Measurements from ENCODE around the gene LRRC40. TPM values are rescaled to one million over a fixed set of nuclear protein-coding genes. Genes with fewer than 3 reads are reported as not detected.

The LRRC40 gene
- polyA plus RNA-seq, 1 donor (not counting 4 experiments of a cell fraction or from before 2014, with no cell fraction given): 28.5 TPM

DNA sequence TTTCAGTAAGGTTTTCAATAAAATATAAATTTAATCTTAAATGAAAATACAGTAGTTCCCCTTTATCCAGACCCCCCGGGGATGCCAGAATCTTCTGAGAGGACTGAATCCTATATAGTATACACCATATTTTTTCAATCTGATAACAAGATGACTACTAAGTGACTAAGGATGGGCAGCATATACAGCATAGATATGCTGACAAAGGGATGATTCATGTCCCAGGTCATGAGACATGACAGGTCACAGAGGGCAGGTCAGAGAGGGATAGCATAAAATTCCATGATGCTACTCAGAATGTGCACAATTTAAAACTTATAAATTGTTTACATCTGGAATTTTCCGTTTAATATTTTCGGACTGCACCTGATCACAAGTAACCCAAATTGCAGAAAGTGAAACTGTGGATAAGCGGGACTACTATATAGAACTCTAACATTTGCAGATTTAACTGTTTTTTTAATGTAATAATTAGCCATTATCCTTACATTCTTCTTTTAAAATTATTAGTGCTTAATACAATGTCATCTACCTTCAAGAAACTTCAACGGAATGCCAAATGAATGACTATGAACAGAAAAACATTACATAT, 48.8 kb downstream of the LRRC40 start:
- H3K27me3 ChIP-seq (ENCODE audit: control insufficient read depth, extremely low read depth, insufficient read depth, low read length): no peaks in the 10 kb centered on the region
- no peak overlapping the region for H3K9ac ChIP-seq (ENCODE audit: control insufficient read depth, extremely low read depth, insufficient read depth, low read length)
- no peak overlapping the region for H3K27ac ChIP-seq (ENCODE audit: control insufficient read depth, insufficient read depth, low read length)
- H3K4me2 ChIP-seq (ENCODE audit: control insufficient read depth, extremely low read depth, insufficient read depth, low read depth, low read length): no peak overlapping the region
- no peaks in the 10 kb centered on the region for H3K9me3 ChIP-seq (ENCODE audit: control insufficient read depth, low read depth, low read length)
- H3K79me2 ChIP-seq (ENCODE audit: control insufficient read depth, insufficient read depth, low read length): no peaks in the 10 kb centered on the region
- FAIRE-seq: no peak
- TF ChIP-seq EZH2 (IDR thresholded peaks at IDR 0.05; ENCODE audit: low read length): no peak
- TF ChIP-seq, protein P1, sequence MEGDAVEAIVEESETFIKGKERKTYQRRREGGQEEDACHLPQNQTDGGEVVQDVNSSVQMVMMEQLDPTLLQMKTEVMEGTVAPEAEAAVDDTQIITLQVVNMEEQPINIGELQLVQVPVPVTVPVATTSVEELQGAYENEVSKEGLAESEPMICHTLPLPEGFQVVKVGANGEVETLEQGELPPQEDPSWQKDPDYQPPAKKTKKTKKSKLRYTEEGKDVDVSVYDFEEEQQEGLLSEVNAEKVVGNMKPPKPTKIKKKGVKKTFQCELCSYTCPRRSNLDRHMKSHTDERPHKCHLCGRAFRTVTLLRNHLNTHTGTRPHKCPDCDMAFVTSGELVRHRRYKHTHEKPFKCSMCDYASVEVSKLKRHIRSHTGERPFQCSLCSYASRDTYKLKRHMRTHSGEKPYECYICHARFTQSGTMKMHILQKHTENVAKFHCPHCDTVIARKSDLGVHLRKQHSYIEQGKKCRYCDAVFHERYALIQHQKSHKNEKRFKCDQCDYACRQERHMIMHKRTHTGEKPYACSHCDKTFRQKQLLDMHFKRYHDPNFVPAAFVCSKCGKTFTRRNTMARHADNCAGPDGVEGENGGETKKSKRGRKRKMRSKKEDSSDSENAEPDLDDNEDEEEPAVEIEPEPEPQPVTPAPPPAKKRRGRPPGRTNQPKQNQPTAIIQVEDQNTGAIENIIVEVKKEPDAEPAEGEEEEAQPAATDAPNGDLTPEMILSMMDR (optimal IDR thresholded peaks at IDR 0.05 in 1 of 3, IDR thresholded peaks at IDR 0.05 in 1 of 3, conservative IDR thresholded peaks at IDR 0.05 in 1 of 3; ENCODE audit: extremely low read depth in 1 of 3, insufficient read depth in 2 of 3, low read length in 3 of 3): no peak
- H3K4me3 ChIP-seq (ENCODE audit: control insufficient read depth in 2 of 3, extremely low read depth in 1 of 3, insufficient read depth in 2 of 3, low read depth in 1 of 3, low read length in 3 of 3): no peak overlapping the region
- peak; percentile 11 for DNase-seq (ENCODE audit: low read depth, low spot score)
- no peaks in the 10 kb centered on the region for H3K36me3 ChIP-seq (ENCODE audit: control insufficient read depth in 2 of 2, extremely low read depth in 1 of 2, insufficient read depth in 2 of 2, low read length in 2 of 2)
- no peaks in the 10 kb centered on the region for H3K9me1 ChIP-seq (ENCODE audit: control insufficient read depth, extremely low read depth, insufficient read depth, low read length)
- dilution Hi-C loops (cut with MboI; ENCODE audit: extremely low pct_ligation_motif_present, low sequenced_read_pairs): no loop called here
- H2AFZ ChIP-seq (ENCODE audit: control insufficient read depth, low read length): no peak overlapping the region
- H3K4me1 ChIP-seq (ENCODE audit: control insufficient read depth, extremely low read depth, insufficient read depth, low read length): no peaks in the 10 kb centered on the region
- no peaks in the 10 kb centered on the region for H4K20me1 ChIP-seq (ENCODE audit: control insufficient read depth, extremely low read depth, insufficient read depth, low read length)

DNA sequence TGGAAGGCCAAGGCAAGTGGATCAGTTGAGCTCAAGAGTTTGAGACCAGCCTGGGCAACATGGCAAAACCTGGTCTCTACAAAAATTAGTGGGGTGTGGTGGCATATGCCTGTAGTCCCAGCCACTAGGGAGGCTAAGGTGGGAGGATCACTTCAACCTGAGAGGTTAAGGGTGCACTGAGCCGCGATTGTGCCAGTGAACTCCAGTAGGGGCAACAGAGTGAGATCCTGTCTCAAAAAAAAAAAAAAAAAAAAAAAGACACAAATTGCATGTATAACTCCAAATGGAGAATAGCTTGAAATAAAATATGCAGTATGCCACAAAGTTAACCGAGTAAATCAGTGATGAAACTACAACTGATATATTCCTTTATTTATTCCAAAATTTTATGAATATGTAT, 51.6 kb downstream of the LRRC40 start:
- H3K4me1 ChIP-seq (ENCODE audit: control insufficient read depth, extremely low read depth, insufficient read depth, low read length): no peaks in the 10 kb centered on the region
- FAIRE-seq: no peak

More for the DNA sequence above, 51.6 kb downstream of the LRRC40 start:
- no peak overlapping the region for H3K4me2 ChIP-seq (ENCODE audit: control insufficient read depth, extremely low read depth, insufficient read depth, low read depth, low read length)
- H3K4me3 ChIP-seq (ENCODE audit: control insufficient read depth in 2 of 3, extremely low read depth in 1 of 3, insufficient read depth in 2 of 3, low read depth in 1 of 3, low read length in 3 of 3): no peak overlapping the region
- no peak overlapping the region for H2AFZ ChIP-seq (ENCODE audit: control insufficient read depth, low read length)
- H3K36me3 ChIP-seq (ENCODE audit: control insufficient read depth in 2 of 2, extremely low read depth in 1 of 2, insufficient read depth in 2 of 2, low read length in 2 of 2): peaks cover 0 to 4% of the 10 kb centered on the region in 2 experiments
- H4K20me1 ChIP-seq (ENCODE audit: control insufficient read depth, extremely low read depth, insufficient read depth, low read length): no peaks in the 10 kb centered on the region
- TF ChIP-seq EZH2 (IDR thresholded peaks at IDR 0.05; ENCODE audit: low read length): no peak
- TF ChIP-seq, protein P1 (optimal IDR thresholded peaks at IDR 0.05 in 1 of 3, IDR thresholded peaks at IDR 0.05 in 1 of 3, conservative IDR thresholded peaks at IDR 0.05 in 1 of 3; ENCODE audit: extremely low read depth in 1 of 3, insufficient read depth in 2 of 3, low read length in 3 of 3): no peak
- H3K9me3 ChIP-seq (ENCODE audit: control insufficient read depth, low read depth, low read length): no peaks in the 10 kb centered on the region
- no peaks in the 10 kb centered on the region for H3K9me1 ChIP-seq (ENCODE audit: control insufficient read depth, extremely low read depth, insufficient read depth, low read length)
- no peaks in the 10 kb centered on the region for H3K27me3 ChIP-seq (ENCODE audit: control insufficient read depth, extremely low read depth, insufficient read depth, low read length)
- DNase-seq (ENCODE audit: low read depth, low spot score): no peak
- H3K79me2 ChIP-seq (ENCODE audit: control insufficient read depth, insufficient read depth, low read length): no peaks in the 10 kb centered on the region
- dilution Hi-C loops (cut with MboI; ENCODE audit: extremely low pct_ligation_motif_present, low sequenced_read_pairs): no loop called here
- H3K27ac ChIP-seq (ENCODE audit: control insufficient read depth, insufficient read depth, low read length): no peak overlapping the region
- H3K9ac ChIP-seq (ENCODE audit: control insufficient read depth, extremely low read depth, insufficient read depth, low read length): no peak overlapping the region
